NCI-H1048 (cell line): ENCODE measurements around the gene PCYOX1L.
"Not testable (repeated sequence)": the region's sequence is repeated elsewhere in the genome, so short reads cannot be mapped to it uniquely, and the experiment has no call there.

Experiments used
- DNase-seq: peaks from one replicate; lab custom pipeline; 2025; lab: John Stamatoyannopoulos, UW

Gene PCYOX1L

GRCh38 chr5:149387081-149387631 is 29.3 kb downstream of the PCYOX1L start:
- no peak for DNase-seq

GRCh38 chr5:149387982-149388381 is 30.1 kb downstream of the PCYOX1L start:
- no peak for DNase-seq

- no peak for DNase-seq
Measured at GRCh38 chr5:149388498-149389190, 30.8 kb downstream of the PCYOX1L start.

GRCh38 chr5:149389552-149390495 is 32.0 kb downstream of the PCYOX1L start:
- no peak for DNase-seq

- DNase-seq, result not testable (repeated sequence)
Measured at GRCh38 chr5:149391076-149391475, 33.2 kb downstream of the PCYOX1L start.

GRCh38 chr5:149391524-149391923 is 33.7 kb downstream of the PCYOX1L start:
- DNase-seq, result no peak

- no peak for DNase-seq
Measured at GRCh38 chr5:149392718-149393117, 34.9 kb downstream of the PCYOX1L start.

GRCh38 chr5:149394996-149395395 is 37.1 kb downstream of the PCYOX1L start:
- not testable (repeated sequence) for DNase-seq

GRCh38 chr5:149397530-149397929 is 39.7 kb downstream of the PCYOX1L start:
- no peak for DNase-seq

- DNase-seq, result not testable (repeated sequence)
Measured at GRCh38 chr5:149398747-149399266, 41.0 kb downstream of the PCYOX1L start.

GRCh38 chr5:149399775-149400174 is 41.9 kb downstream of the PCYOX1L start:
- DNase-seq, result no peak

GRCh38 chr5:149400304-149400703 is 42.5 kb downstream of the PCYOX1L start:
- no peak for DNase-seq

- DNase-seq, result no peak
Measured at GRCh38 chr5:149401051-149401450, 43.2 kb downstream of the PCYOX1L start.

- no peak for DNase-seq
Measured at GRCh38 chr5:149402291-149402690, 44.4 kb downstream of the PCYOX1L start.

GRCh38 chr5:149403923-149404745 is 46.3 kb downstream of the PCYOX1L start:
- no peak for DNase-seq

- no peak for DNase-seq
Measured at GRCh38 chr5:149404746-149405549, 47.1 kb downstream of the PCYOX1L start.

- DNase-seq, result no peak
Measured at GRCh38 chr5:149405550-149406202, 47.8 kb downstream of the PCYOX1L start.

GRCh38 chr5:149406203-149406978 is 48.5 kb downstream of the PCYOX1L start:
- DNase-seq, result no peak

- DNase-seq, result no peak
Measured at GRCh38 chr5:149406979-149407306, 49.1 kb downstream of the PCYOX1L start.
